Activated CD4-positive, alpha-beta T cell treated with anti-CD3 and anti-CD28 coated beads, Interleukin-2, amount 50 U/mL, for 48 hours (primary cell): ENCODE results near the gene FCHSD2.

Experiments
- DNase-seq, 2 experiments: peaks; one replicate each; pipeline ENCODE4 v3.0.0-alpha.2; 2020

Gene FCHSD2

GRCh38 chr11:72962084-72962483 lies 180.0 kb downstream of the FCHSD2 start:
- DNase-seq: no peak

GRCh38 chr11:72959998-72960731 lies 182.0 kb downstream of the FCHSD2 start:
- DNase-seq: no peak

- no peak for DNase-seq
Measured at GRCh38 chr11:72958791-72959190, 183.3 kb downstream of the FCHSD2 start.

GRCh38 chr11:72955466-72955865 lies 186.7 kb downstream of the FCHSD2 start:
- no peak for DNase-seq

GRCh38 chr11:72954860-72955259 lies 187.3 kb downstream of the FCHSD2 start:
- DNase-seq: no peak

GRCh38 chr11:72953637-72954036 lies 188.5 kb downstream of the FCHSD2 start:
- no peak for DNase-seq

GRCh38 chr11:72951888-72952287 lies 190.2 kb downstream of the FCHSD2 start:
- no peak for DNase-seq

GRCh38 chr11:72951193-72951592 lies 190.9 kb downstream of the FCHSD2 start:
- DNase-seq: no peak

GRCh38 chr11:72950685-72951084 lies 191.4 kb downstream of the FCHSD2 start:
- no peak for DNase-seq

- no peak for DNase-seq
Measured at GRCh38 chr11:72947229-72947628, 194.9 kb downstream of the FCHSD2 start.

- DNase-seq: no peak
Measured at GRCh38 chr11:72943664-72944063, 198.5 kb downstream of the FCHSD2 start.

GRCh38 chr11:72940417-72940816 lies 201.7 kb downstream of the FCHSD2 start:
- no peak for DNase-seq

GRCh38 chr11:72939031-72939430 lies 203.1 kb downstream of the FCHSD2 start:
- no peak for DNase-seq

- DNase-seq: no peak
Measured at GRCh38 chr11:72937439-72937838, 204.7 kb downstream of the FCHSD2 start.

- no peak for DNase-seq
Measured at GRCh38 chr11:72935700-72936099, 206.4 kb downstream of the FCHSD2 start.

GRCh38 chr11:72932132-72932570 lies 210.0 kb downstream of the FCHSD2 start:
- DNase-seq: no peak

- DNase-seq: no peak
Measured at GRCh38 chr11:72930008-72930407, 212.1 kb downstream of the FCHSD2 start.

- no peak for DNase-seq
Measured at GRCh38 chr11:72929256-72929655, 212.9 kb downstream of the FCHSD2 start.

- no peak for DNase-seq
Measured at GRCh38 chr11:72927380-72927779, 214.7 kb downstream of the FCHSD2 start.

GRCh38 chr11:72926076-72926475 lies 216.0 kb downstream of the FCHSD2 start:
- DNase-seq: no peak

- DNase-seq: no peak
Measured at GRCh38 chr11:72925656-72926055, 216.5 kb downstream of the FCHSD2 start.

- no peak for DNase-seq
Measured at GRCh38 chr11:72924568-72925190, 217.4 kb downstream of the FCHSD2 start.

- no peak for DNase-seq
Measured at GRCh38 chr11:72921028-72921716, 220.9 kb downstream of the FCHSD2 start.

- DNase-seq: no peak
Measured at GRCh38 chr11:72920001-72920400, 222.1 kb downstream of the FCHSD2 start.
